GM21381 (cell line): ENCODE data around the gene PCYOX1L.

Experiments
- ATAC-seq: cut with Tn5 transposase; IDR thresholded peaks from one replicate; pipeline ENCODE4 v1.9.1; 2021; ENCODE audit warnings: mild to moderate bottlenecking, moderate library complexity; ENCODE audit not compliant: unreplicated experiment

PCYOX1L gene

DNA sequence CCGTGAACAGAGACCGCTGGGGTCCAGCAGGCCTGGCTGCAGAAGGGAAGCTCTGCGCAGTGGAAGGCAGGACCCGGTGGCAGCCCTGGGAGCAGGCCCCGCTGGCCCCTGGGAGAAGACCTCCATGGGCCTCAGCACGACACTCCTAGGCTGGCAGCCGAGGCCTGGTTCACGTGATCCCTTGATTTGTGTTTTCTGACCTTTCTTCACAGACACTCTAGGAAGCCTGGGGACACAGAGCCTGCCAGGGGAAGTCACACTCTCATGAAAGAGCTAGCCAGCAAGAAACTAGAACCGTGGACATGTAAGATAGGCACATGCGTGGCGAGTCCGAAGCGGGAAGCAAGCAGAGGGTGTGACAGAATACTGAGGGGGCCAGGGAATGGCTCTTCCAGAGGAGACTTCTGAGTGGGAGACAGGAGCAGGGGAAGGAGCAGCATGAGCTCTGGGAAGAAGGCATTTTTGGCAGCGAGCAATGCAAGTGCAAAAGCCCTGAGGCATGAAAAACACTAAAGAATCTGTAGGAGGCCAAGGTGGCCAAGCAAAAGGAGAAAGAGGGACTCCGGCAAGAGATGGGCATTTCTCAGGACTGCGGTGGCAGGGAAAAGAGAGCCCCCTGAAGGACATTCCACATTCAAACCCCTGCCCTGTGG is 47.8 kb downstream of the PCYOX1L start:
- no peak for ATAC-seq

DNA sequence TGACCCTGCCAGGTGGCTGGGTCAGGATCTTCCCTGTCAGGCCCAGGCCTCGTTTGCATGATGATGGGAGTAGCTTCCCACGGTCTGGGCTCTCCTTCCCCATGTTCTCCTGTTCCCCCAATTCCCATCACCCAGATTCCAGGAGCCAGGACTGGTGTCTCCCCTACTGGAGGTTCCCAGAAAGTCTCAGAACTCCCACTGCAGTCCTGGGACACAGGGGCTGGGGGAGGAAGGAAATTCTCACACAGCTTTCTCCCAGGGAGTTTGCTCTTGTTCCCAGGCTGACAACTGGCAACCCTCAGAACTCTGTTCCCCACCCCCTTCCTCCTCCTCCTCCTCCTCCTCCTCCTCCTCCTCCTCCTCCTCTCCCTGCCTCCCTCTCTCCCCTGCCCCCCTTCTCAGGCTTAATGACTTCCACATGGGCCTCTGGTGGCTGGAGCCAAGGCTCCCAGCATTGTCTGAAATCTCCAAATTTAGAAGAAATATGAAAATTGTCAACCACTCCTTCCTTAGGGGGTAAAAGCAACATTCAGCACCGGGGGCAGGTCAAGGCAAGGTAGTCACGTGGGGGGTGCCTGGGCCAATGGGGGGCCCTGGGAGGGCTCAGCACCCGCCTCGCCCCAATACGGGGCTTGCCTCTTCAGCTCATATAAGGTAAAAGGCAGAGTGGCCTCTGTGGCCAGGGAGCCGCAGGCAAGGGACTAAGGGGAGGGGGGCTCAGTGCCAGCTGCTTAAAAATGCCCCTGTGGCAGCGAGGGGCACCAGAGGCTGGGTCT is 48.5 kb downstream of the PCYOX1L start:
- ATAC-seq, result no peak

DNA sequence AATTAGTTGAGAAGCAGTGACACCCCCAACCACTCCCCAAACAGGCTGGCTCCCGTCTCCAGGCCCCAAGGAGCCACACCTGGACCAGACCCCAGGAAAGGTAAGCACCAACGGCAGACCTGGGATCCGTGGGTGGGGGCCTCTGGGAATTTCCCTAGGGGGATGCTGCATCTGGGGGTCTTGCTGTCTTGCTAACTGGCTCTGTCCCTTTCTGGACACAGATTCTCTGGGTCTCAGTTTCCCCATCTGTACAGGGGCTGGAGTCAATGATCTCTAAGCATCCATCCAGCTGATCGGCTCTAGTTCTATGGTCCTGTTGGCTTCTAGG is 49.1 kb downstream of the PCYOX1L start:
- ATAC-seq, result no peak

DNA sequence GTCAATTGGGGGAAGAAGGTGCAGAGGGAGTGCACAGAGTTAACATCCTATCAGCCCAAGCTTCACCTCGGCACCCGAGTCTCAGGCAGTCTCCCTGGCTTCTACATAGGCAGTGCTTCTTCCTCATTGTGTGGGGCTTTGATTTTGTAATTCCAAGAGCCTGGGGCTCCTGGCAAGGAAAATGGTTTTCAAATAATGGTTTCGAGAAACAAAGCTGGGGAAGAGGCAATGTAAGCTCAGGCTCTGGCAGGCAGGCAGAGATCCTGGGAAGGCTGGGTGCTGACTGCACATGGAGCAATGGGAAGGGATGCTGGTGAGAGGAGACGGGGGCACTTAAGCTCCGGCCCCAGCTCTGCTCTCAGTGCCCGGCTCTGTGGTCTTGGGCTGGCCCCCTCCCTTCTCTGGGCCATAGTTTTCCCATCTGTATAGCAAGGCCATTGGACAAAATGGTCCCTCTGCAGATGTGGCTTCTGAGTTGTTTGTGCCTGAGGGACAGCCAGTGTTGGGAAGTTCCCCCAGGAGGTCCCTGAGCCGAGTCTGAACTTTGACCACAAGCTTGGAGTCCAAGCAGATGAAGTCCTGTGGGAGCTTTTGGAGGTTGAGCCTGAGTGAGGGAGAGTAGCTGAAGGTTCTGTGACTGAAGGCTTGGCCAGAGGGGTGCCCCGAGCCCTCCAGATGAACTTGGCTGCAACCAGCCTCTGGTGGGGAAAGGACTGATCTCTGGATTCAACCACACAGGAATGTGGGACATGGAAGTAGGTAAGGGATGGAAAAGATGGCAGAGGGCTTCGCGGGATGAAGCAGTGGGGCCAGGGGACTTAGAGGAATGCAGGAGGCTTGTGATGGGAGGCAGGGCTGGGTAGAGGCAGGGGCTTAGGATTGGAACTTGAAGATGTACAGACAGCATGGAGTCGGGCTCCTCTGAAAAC is 49.7 kb downstream of the PCYOX1L start:
- ATAC-seq, result no peak

DNA sequence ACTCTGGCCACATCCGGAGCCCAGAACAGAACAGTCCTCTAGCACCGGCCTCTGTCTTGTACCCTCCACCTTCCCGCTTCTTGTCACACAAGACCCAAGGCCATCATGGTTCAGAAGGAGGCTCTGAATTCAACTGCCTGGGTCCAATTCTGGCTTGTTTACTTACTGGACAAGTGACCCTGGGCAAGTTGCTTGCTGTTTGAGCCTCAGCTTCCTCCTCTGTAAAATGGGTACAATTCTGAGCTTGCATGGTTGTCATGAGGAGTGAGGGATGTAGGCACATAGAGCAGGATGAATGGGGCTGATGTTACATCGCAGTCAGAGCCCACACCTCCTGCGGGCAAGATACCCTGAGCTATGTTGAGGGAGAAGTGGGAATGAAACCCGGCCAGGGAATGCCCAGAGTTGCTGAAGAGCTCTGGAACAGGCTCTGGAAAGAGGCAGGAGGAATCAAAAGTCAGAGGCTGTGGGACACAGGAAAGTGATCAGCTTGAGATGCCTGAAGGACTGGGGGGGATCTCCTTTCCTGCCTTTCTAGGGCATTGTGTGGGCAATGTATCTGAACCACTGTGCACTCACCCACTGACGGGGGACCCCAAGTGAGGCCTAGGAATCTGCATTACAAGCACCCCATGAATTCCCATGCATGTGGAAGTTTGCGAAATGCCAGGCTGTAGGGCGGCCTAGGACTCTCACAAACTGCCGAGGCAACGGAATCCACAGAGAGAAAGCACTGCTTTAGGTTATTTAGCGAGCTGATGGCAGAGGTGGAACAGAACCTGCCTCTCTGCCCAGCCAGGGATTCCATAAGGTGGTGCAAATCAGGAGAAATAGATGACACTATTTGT is 50.6 kb downstream of the PCYOX1L start:
- no peak for ATAC-seq

DNA sequence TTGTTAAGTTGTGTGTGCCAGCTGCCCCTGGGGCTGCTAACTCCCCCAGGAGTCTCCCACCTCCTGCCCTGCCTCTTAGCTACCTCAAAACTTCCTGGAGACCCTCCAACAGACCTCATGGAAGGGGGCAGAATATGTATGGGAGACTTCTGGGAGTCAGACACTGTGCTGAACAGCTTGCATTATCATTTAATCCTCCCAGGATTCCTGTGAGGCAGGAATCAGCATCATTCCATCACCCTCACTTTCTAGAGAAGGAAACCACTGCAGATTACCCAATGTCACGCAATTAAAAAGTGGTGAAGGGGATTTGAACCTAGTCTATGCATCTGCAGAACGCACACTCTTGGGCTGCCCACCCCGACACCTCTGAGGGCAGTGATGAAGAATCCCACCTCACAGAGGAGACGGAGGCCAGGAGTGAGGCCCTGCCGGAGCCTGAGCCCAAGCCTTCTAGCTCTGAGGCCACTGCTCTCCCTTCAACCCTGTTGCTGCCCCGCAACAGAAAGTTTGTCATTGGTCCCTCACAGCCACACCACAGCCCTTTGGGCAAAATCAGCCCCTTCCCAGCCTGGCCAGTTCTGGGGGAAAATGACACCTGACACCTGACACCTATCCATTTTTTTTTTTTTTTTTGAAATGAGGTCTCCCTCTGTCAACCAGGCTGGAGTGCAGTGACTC is 51.6 kb downstream of the PCYOX1L start:
- no peak for ATAC-seq

DNA sequence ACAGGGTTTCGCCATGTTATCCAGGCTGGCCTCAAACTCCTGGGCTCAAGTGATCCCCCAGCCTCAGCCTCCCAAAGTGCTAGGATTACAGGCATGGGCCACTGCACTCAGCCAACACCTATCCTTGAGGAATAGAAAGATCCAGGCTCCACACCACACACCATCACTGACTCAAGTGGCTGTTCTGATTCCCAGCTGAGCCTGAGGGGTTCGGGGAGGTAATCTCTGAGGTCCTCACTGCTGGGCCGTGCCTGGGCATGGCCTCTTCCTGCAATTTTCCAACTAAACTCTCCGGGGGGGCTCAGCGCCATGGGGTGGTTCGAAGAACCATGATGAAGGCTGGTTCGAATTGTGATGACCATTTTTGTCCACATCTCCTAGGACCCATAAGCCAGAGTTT is 52.2 kb downstream of the PCYOX1L start:
- ATAC-seq, result no peak

DNA sequence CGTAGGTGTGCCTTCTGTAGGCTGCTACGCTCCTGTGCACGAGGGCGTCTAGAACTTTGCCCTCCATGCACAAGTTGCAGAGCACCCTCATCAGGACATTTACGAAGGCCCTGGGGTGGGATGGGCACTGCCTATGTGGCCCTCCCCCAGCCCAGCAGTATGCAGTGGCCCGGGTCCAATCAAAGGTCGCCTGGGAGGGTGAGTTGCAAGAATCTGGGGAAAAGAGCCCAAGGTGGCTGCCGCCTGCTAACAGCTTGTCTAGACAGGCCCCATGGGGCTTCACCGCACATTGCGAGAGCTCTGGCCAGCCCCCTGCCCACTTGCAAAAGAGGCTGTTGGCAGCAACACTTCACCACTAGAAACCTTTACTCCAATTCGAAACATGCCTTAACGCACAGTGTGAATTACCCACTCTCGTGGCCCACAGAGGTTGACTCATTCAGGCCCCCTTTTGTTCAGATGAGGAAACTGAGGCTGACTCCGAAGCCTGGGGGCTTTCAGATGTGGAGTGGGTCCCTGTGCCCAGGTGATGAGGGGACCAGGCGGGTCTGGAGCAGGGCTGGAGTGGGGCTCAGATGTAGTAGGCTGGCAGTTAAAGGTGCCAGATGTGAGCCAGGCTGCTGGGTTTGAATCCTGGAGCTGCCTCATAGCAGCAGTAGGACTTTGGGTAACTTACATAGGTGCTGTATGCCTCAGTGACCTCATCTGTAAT is 53.0 kb downstream of the PCYOX1L start:
- ATAC-seq, result no peak

DNA sequence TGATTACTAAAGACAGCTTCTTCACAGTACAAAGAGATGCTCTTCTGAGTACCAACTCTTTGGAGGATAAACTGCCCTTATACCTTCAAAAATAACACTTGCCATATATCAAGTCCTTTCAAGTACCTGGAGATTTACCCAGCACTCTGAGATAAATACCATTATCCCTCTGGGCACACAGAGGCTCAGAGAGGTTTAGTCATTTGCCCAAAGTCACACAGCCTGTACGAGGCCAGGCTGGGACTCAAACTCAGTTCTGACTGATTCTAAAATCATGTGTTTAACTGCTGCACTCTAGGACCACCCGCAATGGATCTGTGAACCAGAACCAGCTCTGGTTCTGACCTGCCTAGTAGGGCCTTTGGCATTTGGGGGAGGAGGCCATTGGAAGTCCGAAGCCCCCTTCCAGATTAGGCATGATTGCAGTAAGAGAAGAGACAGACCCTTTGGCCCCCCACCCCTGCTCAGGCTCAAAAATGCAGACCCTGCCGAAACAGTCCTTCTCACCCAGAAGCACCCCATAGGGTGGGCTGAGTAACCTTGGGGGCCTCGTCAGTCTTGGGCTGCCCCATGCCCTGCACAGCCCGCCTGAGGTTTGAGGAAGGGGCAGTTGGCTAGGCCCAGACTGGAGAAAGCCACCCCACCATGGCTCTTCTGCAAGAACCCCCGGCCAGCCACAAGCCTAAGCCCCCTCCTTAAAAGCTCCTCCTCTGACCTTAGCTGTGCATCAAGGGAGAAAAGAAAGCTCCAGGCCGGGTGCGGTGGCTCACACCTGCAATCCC is 54.1 kb downstream of the PCYOX1L start:
- ATAC-seq, result no peak

DNA sequence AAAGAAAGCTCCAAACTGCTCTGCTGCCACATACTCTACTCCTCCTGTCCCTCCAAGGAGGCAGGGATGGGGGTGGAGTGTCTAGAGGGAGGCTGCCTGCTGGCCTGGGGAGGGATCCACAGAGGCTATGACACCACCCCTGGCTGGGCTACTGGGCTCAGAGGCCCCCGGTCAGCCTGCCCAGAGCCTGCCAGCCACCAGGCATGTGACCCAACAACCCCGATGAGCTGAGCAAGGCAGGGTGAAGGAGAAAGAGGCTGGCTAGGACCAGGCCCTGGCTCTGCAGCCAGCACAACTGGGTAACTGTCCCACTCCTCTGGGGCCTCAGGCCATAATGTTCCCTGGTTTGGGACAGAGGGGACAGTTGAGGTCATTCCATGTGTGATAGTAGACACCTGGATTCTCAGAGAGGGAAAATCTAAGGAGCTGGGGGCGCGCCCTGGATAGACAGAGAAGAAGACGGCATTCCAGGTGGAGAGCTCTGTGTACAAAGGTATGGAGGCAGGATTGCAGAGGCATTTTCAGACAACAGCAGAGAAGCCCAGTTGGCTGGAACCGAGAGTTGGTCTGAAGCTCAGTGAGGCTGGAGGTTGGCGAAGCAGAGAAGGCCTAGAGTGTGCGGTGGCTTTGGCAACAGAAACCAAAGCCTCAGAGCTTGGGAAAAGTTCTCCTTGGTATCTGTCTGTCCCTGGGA is 55.1 kb downstream of the PCYOX1L start:
- no peak for ATAC-seq

DNA sequence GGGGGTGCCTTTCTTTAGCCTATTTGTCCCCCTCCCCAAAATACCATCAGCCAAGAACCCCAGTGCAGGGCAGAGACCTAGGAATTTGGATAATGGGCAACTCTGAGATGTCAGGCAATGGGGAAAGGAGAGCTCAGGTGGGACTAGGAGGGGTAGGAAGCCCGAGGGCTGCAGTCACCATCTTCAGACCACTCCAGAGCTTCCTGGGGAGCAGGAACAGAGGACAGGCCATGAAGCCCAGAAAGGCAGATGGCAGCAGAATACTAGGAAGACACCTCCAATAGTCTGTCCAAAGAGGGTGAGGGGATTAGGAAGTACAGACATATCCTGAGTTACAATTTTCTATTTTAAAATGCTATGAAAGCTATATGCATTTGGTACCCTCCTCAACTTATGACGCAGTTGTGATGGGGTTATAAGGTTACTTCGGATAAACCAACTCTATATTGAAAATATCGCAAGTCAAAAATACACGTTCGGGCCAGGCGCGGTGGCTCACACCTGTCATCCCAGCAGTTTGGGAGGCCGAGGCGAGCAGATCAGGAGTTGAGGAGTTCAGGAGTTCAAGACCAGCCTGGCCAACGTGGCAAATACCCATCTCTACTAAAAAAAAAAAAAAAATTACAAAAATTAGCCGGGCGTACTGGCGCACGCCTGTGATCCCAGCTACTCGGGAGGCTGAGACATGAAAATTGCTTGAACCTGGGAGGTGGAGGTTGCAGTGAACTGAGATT is 55.8 kb downstream of the PCYOX1L start:
- ATAC-seq, result no peak

DNA sequence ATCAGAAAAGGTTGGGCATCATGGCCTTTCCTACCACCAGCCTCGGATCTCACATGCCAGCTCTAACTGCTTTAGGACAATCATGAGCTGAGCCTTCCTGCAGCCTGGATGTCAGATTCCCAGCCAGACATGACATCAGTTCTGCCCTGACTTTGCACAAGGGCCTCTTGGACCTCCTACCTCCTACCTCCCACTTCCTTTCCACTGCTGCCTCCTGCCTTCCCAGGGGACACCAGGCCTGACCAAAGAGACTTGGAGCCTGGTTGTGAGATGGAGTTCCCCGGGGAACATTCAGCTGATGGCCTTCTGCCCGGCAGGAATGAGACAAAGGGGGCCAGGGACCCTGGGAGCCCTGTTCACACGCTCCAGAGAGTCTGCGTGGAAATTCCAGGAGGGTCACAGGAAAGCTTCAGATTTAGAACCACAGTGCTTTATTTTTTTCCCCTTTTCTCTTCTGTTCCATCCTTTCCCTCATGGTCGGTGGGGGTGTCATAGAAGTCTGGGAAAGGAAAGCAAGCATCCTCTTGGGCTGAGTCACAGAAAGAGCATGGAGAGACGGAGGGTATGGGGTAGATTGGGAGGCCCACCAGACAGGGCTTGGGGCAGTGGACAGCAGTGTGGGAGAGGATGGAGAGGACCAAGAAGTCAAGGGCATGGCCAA is 56.7 kb downstream of the PCYOX1L start:
- no peak for ATAC-seq

DNA sequence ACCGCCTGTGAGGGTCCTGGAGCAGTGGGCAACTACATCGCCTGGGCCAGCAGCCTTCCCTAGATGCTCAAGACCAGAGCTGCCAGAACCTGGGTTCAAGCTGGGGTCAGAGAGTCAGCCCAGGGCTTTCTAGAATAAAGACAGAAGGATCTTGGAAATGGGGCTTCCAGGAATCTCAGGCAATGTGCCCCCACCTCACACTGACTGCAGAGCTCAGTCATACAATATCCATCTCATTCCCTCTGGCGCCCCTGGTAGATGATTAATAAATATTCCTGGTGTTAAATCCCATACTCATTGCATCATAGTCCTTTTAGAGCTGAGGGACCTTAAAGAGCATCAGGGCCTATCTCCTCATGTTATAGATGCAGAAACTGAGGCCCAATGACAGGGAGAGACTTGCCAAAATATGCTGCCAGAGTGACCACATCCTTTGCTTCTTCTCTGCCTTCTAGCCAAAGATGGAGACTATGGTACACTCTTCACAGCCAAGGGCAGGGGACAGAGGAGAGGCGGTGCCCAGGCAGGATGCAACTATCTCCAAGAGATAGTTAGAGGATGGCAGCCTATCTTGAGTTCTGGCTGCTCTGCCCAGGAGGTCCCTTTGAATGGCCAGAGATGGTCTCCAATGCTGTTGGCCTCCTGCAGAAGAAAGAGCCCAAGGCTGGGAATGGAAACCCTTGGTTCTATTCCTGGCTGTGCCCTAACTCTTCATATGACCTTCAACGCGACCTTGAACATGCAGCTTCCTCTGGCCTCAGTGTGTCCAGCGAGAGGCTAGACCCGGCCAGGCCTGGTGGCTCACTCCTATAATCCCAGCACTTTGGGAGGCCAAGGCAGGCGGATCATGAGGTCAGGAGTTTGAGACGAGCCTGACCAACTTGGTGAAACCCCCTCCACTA is 57.5 kb downstream of the PCYOX1L start:
- no peak for ATAC-seq

DNA sequence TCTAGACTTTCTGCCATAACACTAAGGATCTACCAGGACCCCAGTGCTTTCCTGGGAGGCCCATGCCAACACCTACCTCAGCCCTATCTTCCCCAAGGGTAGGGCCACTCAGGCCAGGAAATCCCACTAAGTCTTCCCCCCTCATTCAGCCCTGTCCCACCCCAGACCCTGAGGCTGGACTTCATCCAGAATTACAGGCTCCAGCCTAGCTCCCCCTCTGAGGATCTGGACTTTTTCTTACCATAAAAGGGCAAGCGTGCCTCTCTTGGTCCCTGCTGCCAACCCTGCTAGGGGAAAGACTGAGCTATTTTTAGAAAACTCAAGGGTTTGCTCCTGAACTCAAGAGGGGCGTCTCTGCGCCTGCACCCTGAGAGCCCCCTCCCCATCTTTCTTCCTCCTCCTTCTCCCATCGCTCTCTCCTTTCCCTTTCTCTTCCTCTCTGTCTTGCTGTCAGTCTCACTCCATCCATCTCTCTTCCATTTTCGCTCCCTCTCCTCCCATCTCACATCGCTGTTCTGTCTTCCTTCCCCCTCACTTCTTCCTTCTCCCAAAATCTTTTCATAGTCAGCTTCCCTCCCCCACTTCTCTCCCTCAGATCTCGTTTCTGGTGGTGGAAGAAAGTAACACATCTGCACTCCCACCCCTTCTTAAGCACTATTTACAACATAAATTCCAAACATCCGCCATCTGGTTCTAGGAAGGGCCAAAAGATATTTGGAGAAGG is 59.3 kb downstream of the PCYOX1L start:
- no peak for ATAC-seq

DNA sequence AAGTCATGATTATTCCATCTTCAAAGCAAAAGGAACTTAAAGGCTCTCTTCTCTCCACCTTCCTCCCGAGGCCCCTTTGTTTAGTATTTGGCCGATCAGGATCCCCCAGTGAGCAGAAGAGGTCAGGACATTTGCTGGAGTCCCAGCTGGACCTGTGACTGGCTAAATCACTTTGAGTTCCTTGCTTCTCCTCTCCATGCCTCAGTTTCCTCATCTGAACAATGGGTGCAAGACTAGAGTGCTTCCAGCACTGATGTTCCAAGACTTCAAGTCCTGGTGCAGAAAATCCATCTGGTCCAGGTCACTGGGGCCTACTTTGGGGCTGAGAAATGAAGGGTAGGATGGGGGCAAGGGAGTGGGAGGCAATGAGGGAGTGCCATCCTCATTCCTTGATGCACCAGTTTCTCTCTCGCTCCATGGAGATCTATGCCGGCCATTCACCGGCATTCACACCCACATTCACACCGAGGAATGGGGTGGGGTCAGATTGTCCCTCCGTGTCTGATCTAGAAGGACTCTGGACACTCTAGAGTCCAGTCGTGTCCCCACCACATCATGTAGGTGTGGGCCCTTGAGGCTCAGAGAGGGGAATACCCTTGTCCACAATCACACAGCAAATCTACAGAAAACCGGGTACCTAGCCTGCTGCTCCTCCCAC is 60.0 kb downstream of the PCYOX1L start:
- no peak for ATAC-seq
